Tibial nerve (tissue), 4 donors: ENCODE results near the gene RAP1A. TPM values are rescaled to one million over a fixed set of nuclear protein-coding genes. Genes with fewer than 3 reads are reported as not detected.

ENCODE experiments used
- DNase-seq, 2 donors: peaks; one replicate each; pipeline ENCODE4 v3.0.0-alpha.2; 2019; ENCODE audit warnings: low spot score in 2 of 2
- H3K27ac ChIP-seq, 4 donors: fragments of 200-600 bp; sonication (generic) in 3 of 4; one replicate each; pipeline ENCODE4 v1.5.1; 2017 to 2019; ENCODE audit warnings: mild to moderate bottlenecking in 1 of 4
- H3K27me3 ChIP-seq, 2 donors: fragments of 200-600 bp; sonication (generic) in 1 of 2; one replicate each; pipeline versions ENCODE4 v1.5.1 to v1.6.0; 2017 to 2019
- H3K36me3 ChIP-seq, 3 donors: fragments of 200-600 bp; sonication (generic); one replicate each; pipeline ENCODE4 v1.5.1; 2018 to 2019
- H3K4me1 ChIP-seq, 4 donors: fragments of 200-600 bp; sonication (generic) in 3 of 4; one replicate each; pipeline ENCODE4 v1.5.1; 2017 to 2019
- H3K4me3 ChIP-seq, 4 donors: fragments of 200-600 bp; sonication (generic) in 3 of 4; one replicate each; pipeline ENCODE4 v1.5.1; 2017 to 2019; ENCODE audit warnings: mild to moderate bottlenecking in 1 of 4, moderate library complexity in 1 of 4
- H3K9me3 ChIP-seq, 4 donors: fragments of 200-600 bp; sonication (generic) in 3 of 4; one replicate each; pipeline ENCODE4 v1.5.1; 2017 to 2019
- CTCF ChIP-seq, 5 experiments: fragments of 200-600 bp in 3 of 5; fragments of 450-650 bp in 2 of 5; sonication (generic) in 3 of 5; IDR thresholded peaks; one replicate each; pipeline ENCODE4 v1.5.1; 2016 to 2019; ENCODE audit warnings: antibody characterized with exemption in 5 of 5, mild to moderate bottlenecking in 3 of 5, moderate library complexity in 2 of 5
- EP300 ChIP-seq, 2 donors: sonication (generic); formaldehyde crosslinking; IDR thresholded peaks; one replicate each; pipeline ENCODE4 v1.6.1; 2017; ENCODE audit warnings: antibody characterized with exemption in 2 of 2, mild to moderate bottlenecking in 1 of 2
- POLR2A ChIP-seq, 2 donors: fragments of 450-650 bp; IDR thresholded peaks; one replicate each; pipeline ENCODE4 v1.6.1; 2017; ENCODE audit warnings: antibody characterized with exemption in 2 of 2, mild to moderate bottlenecking in 2 of 2, moderate library complexity in 2 of 2
- WGBS, 2 donors: methylation state at CpG; one replicate each; pipeline ENCODE4 v1.1.5; 2018; 5-methylcytosine and 5-hydroxymethylcytosine counted together
- total RNA-seq, 4 donors: library from RNA; depleted of rRNA; stranded (reverse); fragments of >200 nt; gene quantifications; one replicate each; pipeline ENCODE4 v1.1.0, GENCODE V29; 2016

The RAP1A gene
- total RNA-seq, 4 donors from 2014 or later: 45.5 to 48.7 (median 46.8) TPM

DNA sequence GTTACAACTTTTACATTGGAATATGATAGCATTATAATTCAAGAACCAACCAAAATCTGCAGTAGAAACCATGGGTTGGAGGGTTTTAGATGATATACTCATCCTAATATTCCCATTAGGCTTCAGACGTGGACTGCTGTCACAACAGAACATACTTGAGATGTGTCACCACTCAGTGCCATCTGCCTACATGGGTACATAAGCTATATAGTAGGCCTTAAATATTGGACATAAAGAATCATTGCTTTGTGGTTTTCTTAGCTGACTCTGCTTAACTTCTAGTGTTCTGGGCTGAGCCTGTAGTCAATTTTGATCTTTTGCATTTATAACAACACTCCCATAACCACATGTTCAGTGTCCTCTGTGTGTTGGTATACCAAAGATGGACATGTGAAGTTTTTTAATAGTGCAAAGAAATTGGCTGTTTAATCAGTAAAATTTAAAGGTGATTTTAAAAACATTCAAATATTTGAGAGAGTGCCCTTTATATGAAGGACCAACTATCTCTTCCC, 14.2 kb downstream of the RAP1A start:
- no peak for DNase-seq
- no peak overlapping the region for H3K27ac ChIP-seq
- H3K27me3 ChIP-seq: no peaks in the 10 kb centered on the region
- TF ChIP-seq CTCF (IDR thresholded peaks at IDR 0.05): no peak
- no peak for TF ChIP-seq EP300 (IDR thresholded peaks at IDR 0.05)
- no peak for TF ChIP-seq POLR2A (IDR thresholded peaks at IDR 0.05)
- H3K4me1 ChIP-seq: peaks cover 0 to 90% (median 52%) of the 10 kb centered on the region in 4 donors
- H3K4me3 ChIP-seq: no peak overlapping the region
- H3K36me3 ChIP-seq: no peaks in the 10 kb centered on the region
- H3K9me3 ChIP-seq: no peaks in the 10 kb centered on the region
- 29 to 43% methylated on average over 1 of the region's 1 CpG for WGBS, 2 donors

- Histone ChIP-seq H3K4me3 (no peak overlapping the region), H3K9me3 (no peaks in the 10 kb centered on the region), H3K27ac (no peak overlapping the region), H3K4me1 (peaks cover 0 to 90% (median 44%) of the 10 kb centered on the region in 4 donors), H3K27me3 (no peaks in the 10 kb centered on the region), H3K36me3 (no peaks in the 10 kb centered on the region)
- no peak for DNase-seq
- no peak for TF ChIP-seq EP300 (IDR thresholded peaks at IDR 0.05)
- no peak for TF ChIP-seq POLR2A (IDR thresholded peaks at IDR 0.05)
- no peak for TF ChIP-seq CTCF (IDR thresholded peaks at IDR 0.05)
- 71 to 79% methylated on average over 2 of the region's 2 CpGs for WGBS, 2 donors
Observed at GRCh38 chr1:111635324-111636009, 15.9 kb downstream of the RAP1A start.

GRCh38 chr1:111638320-111638719, 18.7 kb downstream of the RAP1A start:
- no peak overlapping the region for H3K27ac ChIP-seq
- no peaks in the 10 kb centered on the region for H3K9me3 ChIP-seq
- TF ChIP-seq EP300 (IDR thresholded peaks at IDR 0.05): no peak
- no peak for TF ChIP-seq POLR2A (IDR thresholded peaks at IDR 0.05)
- no peak for TF ChIP-seq CTCF (IDR thresholded peaks at IDR 0.05)
- DNase-seq: no peak
- H3K4me1 ChIP-seq: peaks cover 0 to 73% (median 30%) of the 10 kb centered on the region in 4 donors
- WGBS, 2 donors: 72 to 74% methylated on average over 4 of the region's 4 CpGs
- H3K4me3 ChIP-seq: no peak overlapping the region
- no peaks in the 10 kb centered on the region for H3K36me3 ChIP-seq
- no peaks in the 10 kb centered on the region for H3K27me3 ChIP-seq

GRCh38 chr1:111639602-111640198, 20.1 kb downstream of the RAP1A start:
- Histone ChIP-seq H3K27ac (no peak overlapping the region), H3K4me3 (no peak overlapping the region), H3K27me3 (no peaks in the 10 kb centered on the region), H3K9me3 (no peaks in the 10 kb centered on the region), H3K36me3 (no peaks in the 10 kb centered on the region), H3K4me1 (peaks cover 0 to 70% (median 27%) of the 10 kb centered on the region in 4 donors)
- DNase-seq: no peak
- TF ChIP-seq EP300 (IDR thresholded peaks at IDR 0.05) (no peak), CTCF (IDR thresholded peaks at IDR 0.05) (no peak), POLR2A (IDR thresholded peaks at IDR 0.05) (no peak)
- 61 to 75% methylated on average over 3 of the region's 3 CpGs for WGBS, 2 donors

GRCh38 chr1:111643097-111643496, 23.5 kb downstream of the RAP1A start:
- 85 to 90% methylated on average over 2 of the region's 2 CpGs for WGBS, 2 donors
- no peaks in the 10 kb centered on the region for H3K27me3 ChIP-seq
- peaks cover 0 to 53% (median 9%) of the 10 kb centered on the region in 4 donors for H3K4me1 ChIP-seq
- DNase-seq: no peak
- H3K9me3 ChIP-seq: no peaks in the 10 kb centered on the region
- no peak overlapping the region for H3K4me3 ChIP-seq
- peaks cover 0 to under 1% (median 0%) of the 10 kb centered on the region in 3 donors for H3K36me3 ChIP-seq
- H3K27ac ChIP-seq: no peak overlapping the region
- no peak for TF ChIP-seq CTCF (IDR thresholded peaks at IDR 0.05)
- no peak for TF ChIP-seq EP300 (IDR thresholded peaks at IDR 0.05)
- no peak for TF ChIP-seq POLR2A (IDR thresholded peaks at IDR 0.05)
